DOHH2 (cell line): ENCODE results near the gene CFAP74.

Source experiments
- H3F3A ChIP-seq: fragments of 200-600 bp; sonication (generic), shearing (Covaris generic); 2 replicates; pipeline ENCODE4 v1.6.0; 2016; ENCODE audit warnings: antibody characterized with exemption, mild to moderate bottlenecking; ENCODE audit not compliant: control insufficient read depth, insufficient read depth
- H3K27ac ChIP-seq: fragments of 200-600 bp; sonication (generic); 2 replicates; pipeline ENCODE4 v1.5.1; 2014; ENCODE audit warnings: low read depth, mild to moderate bottlenecking, low read length, moderate library complexity
- H3K27me3 ChIP-seq: fragments of 200-600 bp; sonication (generic); 2 replicates; pipeline ENCODE4 v1.6.1; 2014; ENCODE audit warnings: mild to moderate bottlenecking, low read length, mixed read lengths; ENCODE audit not compliant: control insufficient read depth
- H3K36me3 ChIP-seq: fragments of 200-600 bp; sonication (generic); 2 replicates; pipeline ENCODE4 v1.6.1; 2014; ENCODE audit warnings: mild to moderate bottlenecking, low read length, moderate library complexity, mixed read lengths; ENCODE audit not compliant: control insufficient read depth
- H3K4me1 ChIP-seq: fragments of 200-600 bp; sonication (generic); 2 replicates; pipeline ENCODE4 v1.6.1; 2014; ENCODE audit warnings: mild to moderate bottlenecking, low read length, mixed read lengths; ENCODE audit not compliant: control insufficient read depth
- H3K4me2 ChIP-seq: fragments of 200-600 bp; sonication (generic); 2 replicates; pipeline ENCODE4 v1.6.0; 2014; ENCODE audit warnings: mild to moderate bottlenecking, low read length, moderate library complexity
- H3K4me3 ChIP-seq: fragments of 200-600 bp; sonication (generic); 2 replicates; pipeline ENCODE4 v1.5.1; 2014; ENCODE audit warnings: mild to moderate bottlenecking, low read length, mixed read lengths
- H3K79me2 ChIP-seq: fragments of 200-600 bp; sonication (generic); 2 replicates; pipeline ENCODE4 v1.6.1; 2014; ENCODE audit warnings: mild to moderate bottlenecking, low read length, mixed read lengths; ENCODE audit not compliant: control insufficient read depth
- H3K9me2 ChIP-seq: fragments of 200-600 bp; sonication (generic); replicated peaks from 2 replicates; pipeline ENCODE4 v1.6.1; 2014; ENCODE audit warnings: mild to moderate bottlenecking, low read length, mixed read lengths; ENCODE audit not compliant: control insufficient read depth
- H3K9me3 ChIP-seq: fragments of 200-600 bp; sonication (generic); 2 replicates; pipeline ENCODE4 v1.6.1; 2014; ENCODE audit warnings: antibody characterized with exemption, low read length, mixed read lengths; ENCODE audit not compliant: control insufficient read depth, insufficient read depth
- H4K20me1 ChIP-seq: fragments of 200-600 bp; sonication (generic); 2 replicates; pipeline ENCODE4 v1.6.0; 2014; ENCODE audit warnings: low read depth, mild to moderate bottlenecking, antibody characterized with exemption, low read length, moderate library complexity; ENCODE audit not compliant: control insufficient read depth, insufficient read depth
- CTCF ChIP-seq: fragments of 200-600 bp; sonication (generic); IDR thresholded peaks from one replicate; pipeline ENCODE4 v1.5.1; 2014; ENCODE audit warnings: antibody characterized with exemption, mild to moderate bottlenecking, low read depth, low read length; ENCODE audit not compliant: poor library complexity, severe bottlenecking
- EZH2phosphoT487 ChIP-seq: fragments of 200-600 bp; sonication (generic); IDR thresholded peaks from 2 replicates; pipeline ENCODE4 v1.6.1; 2017; ENCODE audit warnings: borderline replicate concordance, mild to moderate bottlenecking, antibody characterized with exemption, low read length, moderate library complexity, mixed read lengths

CFAP74 gene

DNA sequence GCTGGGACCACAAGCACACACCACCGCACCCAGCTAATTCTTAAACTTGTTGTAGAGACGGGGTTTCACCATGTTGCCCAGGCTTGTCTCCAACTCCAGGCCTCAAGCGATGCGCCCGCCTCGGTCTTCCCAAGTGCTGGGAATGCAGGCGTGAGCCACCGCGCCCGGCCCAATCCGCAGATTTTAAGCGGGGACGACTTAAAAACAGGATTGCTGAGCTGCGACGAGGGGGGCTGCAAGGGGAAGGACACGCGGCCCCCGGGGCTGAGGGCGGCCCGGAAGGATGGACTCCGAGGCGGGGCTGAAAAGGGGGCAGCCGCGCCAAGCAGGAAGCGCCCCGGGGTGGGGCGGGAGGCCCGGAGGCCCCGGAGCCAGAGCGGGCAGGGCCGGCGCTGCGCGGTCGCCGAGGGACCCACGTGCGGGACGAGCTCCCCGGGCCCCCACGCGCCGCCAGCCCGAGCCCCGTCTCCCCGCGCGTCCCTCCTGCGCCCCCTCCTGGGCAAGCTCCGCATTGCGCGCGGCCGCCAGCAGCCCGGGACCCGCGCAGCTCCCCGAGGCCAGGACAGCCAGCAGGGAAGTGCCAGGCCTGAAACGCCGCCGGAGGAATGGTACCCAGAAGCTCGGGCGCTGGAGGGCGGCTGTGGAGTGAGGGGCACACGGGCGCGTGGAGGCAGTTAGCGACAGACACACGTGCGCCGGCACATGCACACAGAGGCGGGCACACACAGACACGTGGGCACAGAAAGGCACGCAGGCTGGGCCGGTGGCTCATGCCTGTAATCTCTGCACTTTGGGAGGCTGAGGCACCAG is 41.1 kb upstream of the CFAP74 start:
- H3K27me3 ChIP-seq: no peaks in the 10 kb centered on the region; the same call in 1 of the 2 replicates

GRCh38 chr1:2043886-2044285 is 40.3 kb upstream of the CFAP74 start:
- Histone ChIP-seq H3K36me3 (no peaks in the 10 kb centered on the region), H3K27me3 (no peaks in the 10 kb centered on the region), H3F3A (no peaks in the 10 kb centered on the region), H3K79me2 (no peaks in the 10 kb centered on the region), H4K20me1 (no peaks in the 10 kb centered on the region), H3K4me2 (no peak overlapping the region), H3K9me2 (no peaks in the 10 kb centered on the region), H3K4me3 (no peak overlapping the region), H3K4me1 (peaks cover 10% of the 10 kb centered on the region), H3K27ac (no peak overlapping the region), H3K9me3 (no peaks in the 10 kb centered on the region)
- TF ChIP-seq CTCF: no peak
- TF ChIP-seq EZH2phosphoT487: no peak

More for the DNA sequence above, 41.1 kb upstream of the CFAP74 start:
- Histone ChIP-seq H3F3A (no peaks in the 10 kb centered on the region), H3K9me2 (no peaks in the 10 kb centered on the region), H3K36me3 (no peaks in the 10 kb centered on the region), H3K4me1 (peaks cover 16% of the 10 kb centered on the region), H3K27ac (no peak overlapping the region), H3K4me3 (peak overlapping the region; percentile 22), H3K4me2 (peak overlapping the region; percentile 43), H4K20me1 (no peaks in the 10 kb centered on the region), H3K79me2 (no peaks in the 10 kb centered on the region), H3K9me3 (no peaks in the 10 kb centered on the region)
- TF ChIP-seq EZH2phosphoT487: no peak
- TF ChIP-seq CTCF: peak; percentile 74

DNA sequence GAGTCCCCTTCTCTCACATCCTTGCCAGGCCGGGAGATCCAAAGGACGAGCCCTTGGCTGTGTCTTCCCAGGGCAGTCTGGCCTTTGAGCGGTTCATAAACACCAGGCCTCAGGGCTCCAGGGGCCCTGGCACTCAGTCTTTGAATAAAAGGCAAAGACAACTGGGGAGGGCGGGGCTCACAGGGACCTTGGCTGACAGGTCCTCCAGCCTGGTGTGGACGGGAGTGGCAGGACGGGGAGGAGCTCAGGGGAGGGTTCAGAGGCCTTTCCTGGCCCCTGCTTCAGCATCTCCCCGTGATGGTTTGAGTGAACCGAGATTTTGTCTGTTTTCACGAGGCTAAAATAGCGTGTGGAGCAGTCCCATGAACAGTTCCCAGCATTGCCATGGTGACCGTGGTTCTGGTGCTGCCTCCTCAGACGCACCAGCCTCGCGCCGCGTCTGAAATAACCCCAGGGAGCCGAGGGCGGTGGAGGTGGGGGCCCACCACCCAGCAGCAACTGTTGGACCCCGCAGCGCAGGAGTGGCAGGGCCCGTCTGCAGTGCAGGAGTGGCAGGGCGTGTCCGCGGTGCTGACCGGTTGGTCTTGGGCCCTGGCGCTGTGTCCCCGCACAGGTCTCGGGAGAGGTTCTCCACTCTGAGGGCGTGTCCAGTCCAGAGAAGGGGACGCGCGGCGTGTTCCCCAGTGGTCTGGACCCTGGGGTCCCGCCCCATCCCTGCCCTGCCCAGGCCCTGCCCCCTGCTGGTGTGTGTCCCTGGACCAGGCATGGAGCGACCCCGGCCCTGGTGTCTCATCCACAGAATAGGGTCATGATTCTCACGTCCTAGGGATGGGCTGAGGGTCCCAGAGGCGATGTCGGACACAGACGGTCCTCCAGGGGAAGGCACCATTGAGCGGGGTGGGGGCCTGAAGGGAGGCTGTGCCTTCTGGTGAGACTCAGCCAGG is 39.5 kb upstream of the CFAP74 start:
- H3K36me3 ChIP-seq: no peaks in the 10 kb centered on the region
- H3K79me2 ChIP-seq: no peaks in the 10 kb centered on the region
- no peaks in the 10 kb centered on the region for H3K9me2 ChIP-seq
- no peaks in the 10 kb centered on the region for H3K27me3 ChIP-seq
- no peaks in the 10 kb centered on the region for H3F3A ChIP-seq
- H3K4me3 ChIP-seq: no peak overlapping the region
- H3K27ac ChIP-seq: no peak overlapping the region
- TF ChIP-seq EZH2phosphoT487: no peak
- no peak for TF ChIP-seq CTCF
- H3K4me1 ChIP-seq: peaks cover 10% of the 10 kb centered on the region
- H3K9me3 ChIP-seq: no peaks in the 10 kb centered on the region
- H3K4me2 ChIP-seq: no peak overlapping the region
- H4K20me1 ChIP-seq: no peaks in the 10 kb centered on the region
